ENCODE results near the gene PARD3.

- no peak for TF ChIP-seq CTCF (IDR thresholded peaks at IDR 0.05)
- TF ChIP-seq HMGXB4 (CRISPR knock-in tag; IDR thresholded peaks at IDR 0.05): no peak
- no peak for TF ChIP-seq AFF4 (CRISPR knock-in tag; IDR thresholded peaks at IDR 0.05; ENCODE audit: borderline replicate concordance)
- no peak for TF ChIP-seq ZNF317 (CRISPR knock-in tag; IDR thresholded peaks at IDR 0.05; ENCODE audit: borderline replicate concordance, low read depth)
- TF ChIP-seq CREB1 (CRISPR knock-in tag; IDR thresholded peaks at IDR 0.05): no peak
- no peak for TF ChIP-seq CREM (CRISPR knock-in tag; IDR thresholded peaks at IDR 0.05)
- TF ChIP-seq GABPB1 (CRISPR knock-in tag; IDR thresholded peaks at IDR 0.05): no peak
These were observed 233.1 kb downstream of the PARD3 start for GRCh38 chr10:34581801-34582532.
